GM19467 (cell line): ENCODE data around the gene HSPG2.

Source experiments
- ATAC-seq: cut with Tn5 transposase; IDR thresholded peaks from one replicate; pipeline ENCODE4 v1.9.1; 2021; ENCODE audit warnings: mild to moderate bottlenecking, moderate library complexity; ENCODE audit not compliant: unreplicated experiment

The HSPG2 gene

DNA sequence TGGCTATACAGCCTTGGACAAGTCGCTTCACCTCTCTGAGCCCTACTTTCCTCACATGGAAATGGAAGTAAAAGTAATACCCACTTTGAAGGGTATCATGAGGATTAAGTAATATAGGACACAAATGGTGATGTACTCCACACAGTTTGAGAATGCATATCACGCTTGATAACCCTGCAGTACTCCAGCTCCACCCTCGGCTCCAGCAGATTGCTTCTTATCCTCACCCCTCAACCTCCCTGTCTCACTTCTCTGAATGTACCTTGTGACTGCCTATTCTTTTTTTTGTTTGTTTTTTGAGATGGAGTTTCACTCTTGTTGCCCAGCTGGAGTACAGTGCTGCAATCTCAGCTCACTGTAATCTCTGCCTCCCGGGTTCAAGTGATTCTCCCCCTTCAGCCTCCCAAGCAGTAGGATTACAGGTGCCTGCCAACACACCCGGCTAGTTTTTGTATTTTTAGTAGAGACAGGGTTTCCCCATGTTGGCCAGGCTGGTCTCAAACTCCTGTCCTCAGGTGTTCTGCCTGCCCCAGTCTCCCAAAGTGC is 69.6 kb downstream of the HSPG2 start:
- no peak for ATAC-seq

DNA sequence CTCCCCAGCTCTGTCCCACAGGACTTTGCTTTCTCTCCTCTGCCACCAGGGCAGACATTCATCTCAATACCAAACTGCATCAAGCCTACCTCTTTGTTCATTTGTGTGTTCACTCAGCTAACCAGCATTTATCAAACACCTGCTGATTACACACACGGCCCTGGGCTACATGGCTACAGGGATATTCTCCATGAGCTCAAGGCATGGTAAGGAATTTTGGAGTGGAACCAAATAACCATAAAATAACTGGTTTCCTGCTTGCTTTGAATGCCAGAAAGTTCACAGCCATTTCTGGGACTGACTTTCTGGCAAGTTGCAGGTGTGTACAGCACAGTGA is 70.4 kb downstream of the HSPG2 start:
- no peak for ATAC-seq

DNA sequence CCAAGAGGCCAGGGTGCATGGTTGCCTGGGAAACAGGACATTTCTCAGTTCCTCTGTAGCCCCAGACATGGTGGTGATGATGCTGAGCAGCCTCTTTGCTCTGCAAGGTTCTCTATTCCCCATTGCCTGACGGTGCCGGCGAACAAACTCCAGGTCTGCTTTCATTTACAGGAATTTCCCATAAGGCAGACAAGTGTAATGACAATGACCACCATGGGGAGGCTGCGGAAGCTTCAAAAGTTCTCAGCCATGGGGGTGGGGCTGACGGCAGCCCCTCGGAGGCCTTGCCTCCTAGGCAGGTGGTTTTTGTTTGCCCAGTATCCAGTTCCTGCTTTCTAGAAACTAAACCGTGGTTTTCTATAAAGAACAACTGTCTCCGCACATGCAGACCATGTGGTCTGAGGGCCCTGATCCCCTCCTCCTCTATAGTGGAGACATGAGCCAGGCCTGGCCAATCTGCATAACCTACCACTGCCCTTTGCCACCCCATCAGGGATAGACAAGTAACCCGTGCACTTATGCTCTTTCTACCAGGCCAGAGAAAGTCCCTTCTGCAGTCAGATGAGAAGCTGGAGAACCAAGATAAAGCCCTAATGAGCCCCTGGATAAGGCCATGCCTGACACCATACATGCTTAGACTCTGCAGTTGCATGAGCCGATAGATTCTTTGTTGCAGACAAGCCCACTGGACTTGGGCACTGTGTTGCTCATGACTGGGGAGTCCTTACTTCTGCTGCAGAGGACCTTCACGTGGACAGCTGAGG is 71.0 kb downstream of the HSPG2 start:
- ATAC-seq = peak; percentile 69

DNA sequence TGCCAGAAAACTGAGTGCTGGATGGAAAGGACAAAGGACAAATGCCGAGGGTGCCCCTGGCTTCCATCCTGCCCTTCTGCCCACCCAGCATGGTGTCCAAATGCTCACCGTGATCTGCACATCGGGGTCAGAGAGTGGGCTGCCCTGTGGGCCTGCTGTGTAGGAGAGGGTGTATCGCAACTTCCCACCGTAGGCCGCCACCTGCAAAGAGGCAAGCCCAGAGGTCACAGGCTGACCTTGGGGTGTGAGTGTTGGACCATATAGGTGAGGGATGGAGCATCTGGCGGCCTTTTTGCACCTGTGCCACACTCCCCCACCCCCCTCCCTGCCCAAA is 71.5 kb downstream of the HSPG2 start:
- no peak for ATAC-seq

DNA sequence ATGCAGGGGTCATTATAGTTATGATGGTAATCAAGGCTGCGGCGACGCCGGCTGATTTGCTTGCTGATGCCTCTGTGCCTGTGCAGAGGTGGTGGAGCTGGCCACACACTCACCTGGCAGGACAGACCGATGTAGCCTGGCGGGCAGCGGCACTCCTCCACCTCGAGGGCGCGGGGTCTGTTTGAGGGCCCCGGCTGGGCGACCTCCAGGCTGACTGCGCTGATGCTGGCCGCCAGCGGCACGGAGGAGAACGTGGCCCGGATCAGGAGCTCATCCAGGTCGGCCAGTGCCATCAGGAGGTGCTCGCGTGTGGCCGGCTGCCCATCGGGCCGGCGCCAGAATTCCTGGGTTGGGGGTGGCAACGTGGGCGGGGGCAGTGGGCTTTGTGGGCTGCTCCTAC is 72.4 kb downstream of the HSPG2 start:
- ATAC-seq = no peak

DNA sequence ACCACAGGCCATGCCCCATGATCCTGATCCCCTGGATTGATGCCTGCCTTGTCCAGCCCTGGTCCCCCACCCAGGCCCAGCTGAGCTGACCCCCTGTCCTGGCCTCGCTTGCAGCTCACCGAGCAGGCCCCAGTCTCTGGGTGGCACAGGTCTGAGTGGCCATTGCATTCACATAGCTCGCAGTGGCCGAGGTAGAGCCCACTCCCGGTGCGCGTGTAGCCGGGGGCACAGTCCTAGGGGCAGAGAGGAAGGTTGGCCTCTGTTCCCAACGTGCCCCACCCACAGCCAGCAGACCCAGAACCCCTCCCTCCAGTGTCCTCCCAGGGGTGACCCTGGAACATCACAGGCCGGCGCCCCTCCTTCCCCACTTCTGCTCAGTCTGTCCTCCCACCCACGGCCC is 73.1 kb downstream of the HSPG2 start:
- no peak for ATAC-seq

DNA sequence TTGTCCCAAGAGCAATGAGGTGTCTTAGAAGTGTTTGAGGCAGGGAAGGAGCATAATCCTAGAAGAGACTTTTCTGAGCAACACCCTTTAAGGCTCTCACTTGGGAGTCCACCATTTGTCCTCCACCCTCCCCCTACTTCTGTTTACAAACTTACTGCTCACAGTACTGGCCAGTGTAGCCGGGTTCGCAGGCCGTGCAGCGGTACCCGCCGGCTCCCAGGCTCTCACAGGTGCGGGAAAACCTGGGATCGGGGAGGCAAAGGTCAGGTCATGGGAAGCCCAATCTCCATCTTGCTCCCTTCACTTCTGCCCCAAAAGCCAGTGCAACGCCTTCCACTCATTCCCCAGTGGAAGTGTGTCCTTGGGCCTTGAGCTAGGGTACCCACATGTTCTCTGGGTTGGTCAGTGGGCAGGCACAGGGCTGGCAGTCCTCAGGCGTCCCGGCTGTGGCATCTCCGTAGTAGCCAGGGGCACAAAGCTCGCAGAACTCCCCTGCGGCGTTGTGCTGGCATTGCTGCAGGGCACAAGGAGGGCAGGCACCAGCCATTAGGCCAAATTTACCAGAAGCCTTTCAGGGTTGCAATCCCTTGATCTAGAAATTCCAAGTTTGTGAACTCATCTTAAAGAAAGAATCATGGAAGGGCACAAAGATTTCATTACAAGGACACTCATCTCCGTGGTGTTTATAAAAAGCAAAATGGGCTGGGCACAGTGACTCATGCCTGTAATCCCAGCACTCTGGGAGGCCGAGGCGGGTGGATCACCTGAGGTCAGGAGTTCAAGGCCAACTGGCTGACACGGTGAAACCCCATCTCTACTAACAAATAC is 75.3 kb downstream of the HSPG2 start:
- no peak for ATAC-seq

DNA sequence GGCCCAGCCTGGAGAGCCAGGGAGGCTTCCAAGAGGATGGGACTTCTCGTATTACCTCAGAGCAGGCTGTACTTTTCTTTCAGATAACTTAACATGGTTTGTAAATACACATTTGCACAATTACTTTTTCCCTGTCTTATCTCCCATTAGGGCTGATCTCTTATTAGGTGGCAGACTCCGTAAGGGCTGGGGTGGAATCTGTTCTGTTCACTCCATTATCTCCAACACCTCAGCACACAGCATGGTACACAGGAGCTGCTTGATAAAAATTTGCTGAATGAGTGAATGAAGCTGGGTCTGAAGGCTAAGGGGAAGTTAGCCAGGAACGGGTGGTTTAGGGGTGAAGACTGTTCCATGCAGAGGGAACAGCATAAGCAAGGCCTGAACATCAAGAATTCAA is 76.1 kb downstream of the HSPG2 start:
- ATAC-seq = no peak

DNA sequence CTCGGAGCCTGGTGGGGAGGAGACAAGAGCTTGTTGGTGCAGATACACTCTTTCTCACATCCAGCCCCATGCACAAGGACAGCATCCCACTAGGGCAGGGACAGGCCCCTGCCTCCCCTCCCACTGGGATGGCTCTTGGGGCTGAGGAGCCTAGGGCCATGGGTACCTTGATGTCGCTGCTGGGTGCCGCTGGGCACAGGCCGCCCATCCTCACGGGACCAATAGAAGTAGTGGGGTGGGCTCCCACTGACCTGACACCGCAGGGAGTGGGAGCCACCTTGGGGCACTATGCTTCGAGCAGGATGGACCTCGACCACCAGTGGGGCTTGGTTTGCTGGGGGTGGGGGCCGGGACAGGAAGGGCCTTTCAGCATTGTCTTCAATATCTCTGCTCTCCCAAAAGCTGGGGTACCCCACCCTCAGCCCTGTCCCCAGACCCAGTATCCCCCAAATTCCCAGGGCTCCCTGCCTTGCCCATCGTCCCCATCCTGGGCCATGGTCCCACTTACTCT is 77.4 kb downstream of the HSPG2 start:
- no peak for ATAC-seq

DNA sequence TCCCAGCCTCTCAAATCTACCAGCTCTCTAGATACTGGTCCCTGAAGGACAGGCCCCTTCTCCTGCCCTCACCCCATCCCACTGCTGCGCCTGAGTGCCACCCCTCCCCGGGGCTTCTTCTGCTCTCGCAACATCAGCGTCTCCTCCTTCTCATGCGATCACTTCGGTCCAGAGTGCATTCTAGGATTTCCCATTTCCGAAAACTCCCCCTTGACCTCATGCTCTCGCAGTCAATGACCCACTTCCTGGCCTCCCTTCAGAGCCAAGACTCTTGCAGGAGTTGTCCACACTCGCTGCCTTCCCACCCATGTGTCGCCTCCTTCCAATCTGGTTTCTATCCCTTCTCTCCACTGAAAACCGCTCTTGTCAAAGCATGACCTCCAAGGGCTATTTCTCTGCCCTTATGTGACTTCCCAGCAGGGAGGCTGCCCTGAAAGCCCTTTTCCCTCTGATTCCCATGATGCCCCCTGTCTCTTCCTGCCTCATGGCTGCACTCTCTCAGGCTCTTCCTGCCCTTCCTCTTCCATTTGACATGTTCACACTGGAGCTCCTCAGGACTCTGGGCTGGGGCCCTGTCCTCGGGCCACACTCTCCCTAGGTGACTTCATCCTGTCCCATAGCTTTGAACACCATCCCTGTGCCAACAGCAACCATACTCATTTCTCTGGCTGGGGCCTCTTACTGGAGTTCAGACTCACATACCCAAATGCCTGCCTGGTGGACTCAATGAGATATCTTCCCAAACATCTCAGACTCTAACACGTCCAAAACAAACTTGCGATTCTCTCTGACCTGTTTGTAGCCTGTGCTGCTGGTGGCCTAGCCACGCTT is 79.1 kb downstream of the HSPG2 start:
- no peak for ATAC-seq

DNA sequence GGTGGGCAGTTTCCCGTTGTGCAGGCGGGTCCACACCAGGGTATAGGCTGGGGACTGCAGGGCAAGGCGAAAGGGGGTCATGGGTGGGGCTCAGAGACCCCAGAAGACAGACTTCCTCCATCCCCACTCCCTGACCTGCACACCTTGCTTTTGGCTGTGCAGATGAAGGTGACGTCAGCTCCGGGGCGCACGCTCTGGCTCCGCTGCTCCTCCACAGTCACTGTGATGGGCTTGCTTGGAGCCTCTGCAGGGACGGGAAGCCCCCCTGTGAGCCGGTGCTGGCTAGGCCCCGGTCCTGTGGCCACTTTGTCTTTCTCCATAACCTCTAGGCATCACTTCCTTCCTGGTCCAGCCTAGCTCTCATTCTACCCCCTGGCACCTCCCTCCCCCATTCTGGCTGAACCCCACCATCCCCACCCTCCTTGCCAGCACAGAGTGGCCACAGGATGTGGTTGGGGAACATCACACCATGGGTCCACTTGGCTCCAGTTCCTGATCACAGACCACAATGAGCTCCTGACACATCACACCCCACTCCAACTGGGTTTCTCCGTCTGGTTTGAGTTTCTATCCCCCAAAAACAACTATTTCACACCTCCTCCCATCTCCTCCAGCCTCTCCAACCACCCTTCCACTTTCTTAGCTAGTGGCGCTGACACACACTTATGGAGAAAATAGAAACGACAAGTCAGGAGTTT is 79.8 kb downstream of the HSPG2 start:
- ATAC-seq = no peak

DNA sequence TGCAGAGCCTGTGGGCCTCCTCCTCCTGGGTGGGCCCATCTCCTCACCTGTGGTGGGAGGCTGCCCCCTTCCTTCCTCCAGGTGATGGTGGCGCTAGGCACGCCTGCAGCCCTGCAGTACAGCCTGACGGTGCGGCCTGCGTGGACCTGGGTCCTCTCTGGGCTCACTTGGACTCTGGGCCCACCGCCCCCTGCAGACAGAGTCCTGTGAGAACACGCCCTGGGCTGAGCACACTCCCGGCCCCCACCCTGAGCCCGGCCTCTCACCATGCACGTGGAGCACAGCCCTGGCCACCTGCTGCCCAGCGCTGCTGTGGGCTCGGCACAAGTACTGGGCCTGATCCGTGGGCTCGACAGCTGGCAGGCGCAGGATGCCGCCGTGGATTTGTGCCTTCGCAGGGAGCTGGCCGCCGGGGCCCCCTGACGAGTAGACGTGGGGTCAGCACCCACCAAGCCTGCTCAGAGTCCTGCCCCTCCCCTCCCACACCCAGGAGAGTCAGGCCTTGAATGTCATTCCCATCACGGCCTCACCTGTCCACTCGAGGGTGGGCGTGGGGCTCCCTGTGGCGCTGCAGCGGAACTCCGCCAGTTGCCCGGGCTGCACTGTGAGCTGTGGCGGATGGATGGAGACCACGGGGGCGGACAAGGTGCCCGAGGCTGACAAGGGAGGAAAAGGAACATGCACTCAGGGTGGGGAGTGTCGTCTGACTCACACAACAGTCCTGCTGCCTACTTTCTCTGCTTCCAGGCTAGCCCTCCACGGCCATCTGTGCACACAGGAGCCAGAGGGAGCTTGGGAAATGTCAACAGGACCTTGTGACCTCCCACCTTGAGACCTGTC is 81.6 kb downstream of the HSPG2 start:
- ATAC-seq = no peak

DNA sequence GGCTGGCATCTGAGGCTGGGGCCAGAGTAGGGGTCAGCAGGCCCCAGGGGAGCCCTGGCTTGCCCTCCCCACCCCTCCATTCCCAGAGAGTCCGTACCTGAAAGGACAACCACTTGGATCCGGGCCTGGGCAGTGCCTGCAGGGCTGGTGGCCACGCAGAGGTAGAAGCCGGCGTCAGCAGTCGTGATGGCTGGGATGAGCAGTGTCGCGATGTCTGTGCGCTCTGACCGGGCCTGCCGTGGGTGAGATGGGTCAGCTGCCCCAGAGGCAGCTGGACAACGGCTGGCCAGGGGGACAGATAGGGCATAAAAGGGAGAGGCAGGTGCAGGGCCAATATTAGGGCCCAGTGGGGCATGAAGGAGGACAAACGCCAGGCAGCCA is 82.4 kb downstream of the HSPG2 start:
- no peak for ATAC-seq

DNA sequence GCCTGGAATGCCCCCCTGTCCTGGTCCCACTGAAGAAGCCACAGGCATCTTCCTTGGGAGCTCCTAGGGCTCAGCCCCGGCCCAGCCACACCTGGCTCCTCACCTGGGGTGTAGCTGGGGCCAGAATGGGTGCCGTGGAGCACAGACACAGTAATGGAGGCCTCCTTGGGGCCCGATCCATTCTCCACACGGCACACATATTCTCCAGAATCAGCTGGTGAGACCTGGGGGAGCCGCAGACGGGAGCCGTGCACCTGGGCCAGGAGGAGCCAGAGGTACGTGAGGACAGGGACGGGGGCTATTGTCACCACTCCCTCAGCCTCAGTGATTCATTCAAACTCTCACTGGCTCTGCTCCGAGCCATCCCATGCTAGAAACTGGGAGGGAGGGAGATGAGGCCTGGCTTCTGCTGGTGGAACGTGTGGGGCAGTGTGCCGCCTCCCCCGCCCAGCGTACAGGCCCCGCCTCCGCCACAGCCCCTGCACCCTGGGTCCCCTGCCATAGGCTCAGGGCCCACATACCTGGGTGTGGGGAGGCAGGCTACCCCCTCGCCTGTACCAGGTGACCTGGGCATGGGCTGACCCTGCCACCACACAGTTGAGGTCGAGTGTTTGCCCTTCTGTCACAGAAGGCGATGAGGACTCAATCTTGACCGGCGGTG is 82.9 kb downstream of the HSPG2 start:
- no peak for ATAC-seq

DNA sequence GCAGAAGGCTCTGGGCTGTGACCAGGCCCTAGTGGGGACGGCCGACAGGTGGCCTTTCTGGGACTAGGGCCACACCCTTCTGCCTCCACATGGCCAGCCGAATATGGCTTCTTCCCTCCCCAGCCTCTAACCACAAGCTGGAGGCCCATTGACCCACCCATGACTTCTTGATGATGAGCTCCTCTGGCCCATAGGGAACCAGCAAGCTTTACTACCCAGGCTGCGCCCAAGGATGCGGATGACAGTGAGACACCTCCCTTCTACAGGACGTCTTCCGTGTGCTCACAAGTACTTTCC is 84.0 kb downstream of the HSPG2 start:
- ATAC-seq = no peak

DNA sequence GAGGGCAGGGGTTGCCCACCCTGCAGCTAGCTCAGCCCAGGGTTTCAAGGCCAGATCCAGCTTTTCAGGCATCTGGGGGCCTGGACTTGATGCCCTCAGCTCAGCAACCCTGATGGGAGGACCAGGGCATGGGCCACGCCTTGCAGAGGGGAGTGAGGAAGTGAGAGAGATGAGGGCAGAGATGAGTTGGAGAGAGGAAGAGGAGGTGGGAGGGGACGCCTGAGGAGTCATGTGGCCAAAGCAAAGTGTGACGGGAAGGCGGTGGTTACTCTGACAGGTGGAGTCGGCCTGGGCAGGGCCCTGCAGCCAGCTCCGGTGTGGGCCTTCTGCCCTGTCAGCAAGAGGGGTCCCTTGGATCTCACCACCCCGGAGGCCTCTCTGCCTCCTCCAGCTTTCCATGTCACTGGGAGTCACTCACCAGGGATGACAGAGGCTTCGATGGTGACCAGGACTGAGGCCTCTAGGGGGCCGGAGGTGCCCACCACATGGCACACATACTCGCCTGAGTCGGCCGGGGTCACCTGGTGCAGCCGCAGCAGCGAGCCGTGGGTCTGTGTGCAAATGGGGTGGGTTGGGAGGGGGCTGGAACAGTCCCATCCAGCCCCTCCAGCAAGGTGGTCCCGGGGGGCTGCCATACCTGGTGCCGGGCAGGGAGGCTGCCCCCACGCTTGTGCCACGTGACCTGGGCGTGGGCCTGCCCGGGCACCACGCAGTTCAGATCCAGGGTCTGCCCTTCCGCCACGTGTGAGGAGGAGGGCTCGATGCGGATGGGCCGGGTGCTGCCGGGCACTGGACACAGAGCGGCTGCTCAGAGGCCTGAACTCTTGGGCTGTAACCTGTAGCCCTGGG is 84.6 kb downstream of the HSPG2 start:
- no peak for ATAC-seq

DNA sequence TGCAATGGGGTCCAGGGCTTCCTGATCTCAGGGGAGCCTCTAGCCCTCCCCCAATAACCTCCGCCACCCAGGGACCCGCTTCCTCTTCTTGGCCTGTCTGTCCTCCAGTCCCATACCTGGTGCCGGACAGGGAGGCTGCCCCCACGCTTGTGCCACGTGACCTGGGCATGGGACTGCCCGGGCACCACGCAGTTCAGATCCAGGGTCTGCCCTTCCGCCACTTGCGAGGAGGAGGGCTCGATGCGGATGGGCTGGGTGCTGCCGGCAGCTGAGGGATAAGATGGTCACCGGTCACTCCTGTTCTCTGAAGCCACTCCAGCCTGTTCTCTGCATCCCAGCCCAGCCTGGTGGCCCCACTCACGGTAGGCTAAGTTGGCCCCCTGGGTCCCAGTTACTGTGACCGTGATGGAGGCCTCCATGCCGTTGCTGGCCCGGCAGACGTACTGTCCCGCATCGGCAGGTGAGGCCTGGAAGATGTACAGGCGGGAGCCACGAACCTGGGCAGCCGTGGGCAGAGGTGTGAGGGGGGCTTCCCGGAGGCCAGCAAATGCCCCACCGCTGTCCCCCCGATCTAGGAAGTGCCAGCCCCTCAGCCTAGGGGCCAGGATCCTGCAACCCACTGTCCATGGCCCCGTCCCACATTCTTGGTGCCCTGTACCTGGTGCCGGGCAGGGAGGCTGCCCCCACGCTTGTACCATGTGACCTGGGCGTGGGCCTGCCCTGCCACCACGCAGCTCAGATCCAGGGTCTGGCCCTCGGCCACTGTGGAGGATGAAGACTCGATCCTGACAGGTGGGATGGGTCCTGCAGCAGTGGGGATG is 85.5 kb downstream of the HSPG2 start:
- no peak for ATAC-seq
